HG02623 (cell line): ENCODE measurements around the gene SIGLEC11.
"Not testable (repeated sequence)": the region's sequence is repeated elsewhere in the genome, so short reads cannot be mapped to it uniquely, and the experiment has no call there.

Source experiments
- ATAC-seq: cut with Tn5 transposase; IDR thresholded peaks from one replicate; pipeline ENCODE4 v1.9.1; 2021; ENCODE audit warnings: moderate library complexity; ENCODE audit not compliant: unreplicated experiment

The SIGLEC11 gene, protein sequence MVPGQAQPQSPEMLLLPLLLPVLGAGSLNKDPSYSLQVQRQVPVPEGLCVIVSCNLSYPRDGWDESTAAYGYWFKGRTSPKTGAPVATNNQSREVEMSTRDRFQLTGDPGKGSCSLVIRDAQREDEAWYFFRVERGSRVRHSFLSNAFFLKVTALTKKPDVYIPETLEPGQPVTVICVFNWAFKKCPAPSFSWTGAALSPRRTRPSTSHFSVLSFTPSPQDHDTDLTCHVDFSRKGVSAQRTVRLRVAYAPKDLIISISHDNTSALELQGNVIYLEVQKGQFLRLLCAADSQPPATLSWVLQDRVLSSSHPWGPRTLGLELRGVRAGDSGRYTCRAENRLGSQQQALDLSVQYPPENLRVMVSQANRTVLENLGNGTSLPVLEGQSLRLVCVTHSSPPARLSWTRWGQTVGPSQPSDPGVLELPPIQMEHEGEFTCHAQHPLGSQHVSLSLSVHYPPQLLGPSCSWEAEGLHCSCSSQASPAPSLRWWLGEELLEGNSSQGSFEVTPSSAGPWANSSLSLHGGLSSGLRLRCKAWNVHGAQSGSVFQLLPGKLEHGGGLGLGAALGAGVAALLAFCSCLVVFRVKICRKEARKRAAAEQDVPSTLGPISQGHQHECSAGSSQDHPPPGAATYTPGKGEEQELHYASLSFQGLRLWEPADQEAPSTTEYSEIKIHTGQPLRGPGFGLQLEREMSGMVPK

DNA sequence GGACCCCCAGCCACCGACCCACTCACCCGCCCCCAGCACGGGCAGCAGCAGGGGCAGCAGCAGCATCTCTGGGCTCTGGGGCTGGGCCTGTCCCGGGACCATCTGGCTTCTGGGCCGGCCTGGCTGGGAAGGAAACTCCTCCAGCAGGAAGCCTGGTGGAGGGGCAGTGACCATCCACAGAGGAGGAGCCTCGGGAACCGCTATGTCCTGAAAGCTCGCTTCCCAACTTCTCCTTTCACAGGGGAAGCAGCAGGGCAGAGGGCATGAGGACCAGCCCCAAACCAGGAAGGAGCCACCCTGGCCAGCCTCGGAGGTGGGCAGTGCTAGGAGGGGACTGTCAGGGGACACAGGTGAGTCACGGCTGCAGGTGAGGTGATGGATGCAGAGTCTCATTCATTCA is at the start of gene SIGLEC11:
Gene SIGLEC11 (minus strand): TSS at position 193 of the 400 bp plus-strand sequence. CDS start 91 bp downstream, at position 102.
- not testable (repeated sequence) for ATAC-seq

DNA sequence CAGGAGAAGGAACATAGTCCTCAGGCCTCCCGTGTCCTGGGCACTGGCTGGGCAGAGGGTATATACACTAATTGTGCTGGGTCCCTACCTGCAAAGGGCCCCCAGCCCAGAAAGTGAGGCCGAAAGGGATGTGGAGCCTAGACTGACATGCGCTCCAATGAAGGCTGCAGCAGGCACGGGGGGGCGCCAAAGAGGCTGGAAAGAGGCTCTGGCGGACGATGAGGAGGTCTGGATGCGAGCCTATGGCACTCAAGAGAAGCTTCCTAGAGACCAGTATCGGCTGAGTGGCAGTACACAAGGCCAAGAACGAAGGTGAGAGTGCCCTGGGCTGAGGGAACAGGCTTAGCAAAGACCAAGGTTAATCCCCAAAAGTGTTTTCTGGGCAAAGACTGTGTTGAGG is 47.6 kb upstream of the SIGLEC11 start:
- ATAC-seq = no peak

DNA sequence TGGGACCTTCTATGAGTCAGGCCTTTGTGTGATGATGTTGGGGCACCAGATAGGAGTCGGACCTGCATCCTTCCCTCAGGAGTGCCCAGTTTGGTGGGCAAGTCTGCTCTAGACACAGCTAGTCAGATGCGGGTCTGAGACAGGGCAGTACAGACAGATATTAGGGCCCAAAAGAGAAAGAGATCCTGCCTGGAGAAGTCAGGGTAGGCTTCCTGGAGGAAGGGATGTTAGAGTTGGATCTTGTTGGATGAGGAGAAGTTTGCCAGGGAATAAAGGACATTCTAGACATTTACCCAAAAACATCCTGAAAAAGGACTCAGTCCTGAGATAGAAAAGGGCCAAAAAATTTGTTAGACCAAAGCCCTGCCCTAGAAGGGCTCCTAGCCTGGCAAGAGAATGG is 47.0 kb upstream of the SIGLEC11 start:
- ATAC-seq = no peak

DNA sequence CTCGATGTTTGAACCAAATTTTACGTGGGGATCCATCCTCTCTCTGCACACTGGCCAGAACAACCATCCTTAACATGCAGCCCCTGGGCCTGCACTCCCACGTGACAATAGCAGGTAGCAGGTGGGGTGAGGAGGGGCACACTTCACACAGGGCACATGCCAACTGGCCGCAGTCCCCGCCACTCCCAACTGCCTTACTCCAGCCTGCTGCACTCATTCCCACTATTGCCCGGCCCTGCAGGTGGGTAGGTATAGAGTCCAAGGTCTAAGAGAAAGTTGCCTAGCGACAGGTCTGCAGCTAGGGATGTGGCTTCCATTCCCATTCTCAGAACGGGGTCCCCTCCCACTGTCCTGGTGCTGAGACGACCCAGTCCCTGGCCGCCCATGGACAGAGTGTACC is 46.2 kb upstream of the SIGLEC11 start:
- ATAC-seq = no peak

DNA sequence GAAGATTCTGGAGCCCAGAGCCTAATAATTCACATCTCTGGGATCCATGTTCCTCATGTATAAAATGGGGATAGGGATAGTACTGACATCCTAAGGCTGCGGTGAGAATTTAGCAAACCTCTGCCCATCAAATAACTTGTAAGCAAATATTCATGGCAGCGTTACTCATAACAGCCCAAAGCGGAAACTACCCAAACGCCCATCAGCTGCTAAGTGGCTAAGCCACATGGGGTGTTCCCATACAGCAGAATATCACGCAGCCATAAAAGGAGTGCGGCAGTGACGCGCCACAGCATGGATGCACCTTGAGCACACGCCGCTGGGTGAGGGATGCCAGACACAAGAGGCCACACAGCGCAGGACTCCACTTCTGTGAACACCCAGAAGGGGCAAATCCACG is 44.5 kb upstream of the SIGLEC11 start:
- ATAC-seq = no peak

DNA sequence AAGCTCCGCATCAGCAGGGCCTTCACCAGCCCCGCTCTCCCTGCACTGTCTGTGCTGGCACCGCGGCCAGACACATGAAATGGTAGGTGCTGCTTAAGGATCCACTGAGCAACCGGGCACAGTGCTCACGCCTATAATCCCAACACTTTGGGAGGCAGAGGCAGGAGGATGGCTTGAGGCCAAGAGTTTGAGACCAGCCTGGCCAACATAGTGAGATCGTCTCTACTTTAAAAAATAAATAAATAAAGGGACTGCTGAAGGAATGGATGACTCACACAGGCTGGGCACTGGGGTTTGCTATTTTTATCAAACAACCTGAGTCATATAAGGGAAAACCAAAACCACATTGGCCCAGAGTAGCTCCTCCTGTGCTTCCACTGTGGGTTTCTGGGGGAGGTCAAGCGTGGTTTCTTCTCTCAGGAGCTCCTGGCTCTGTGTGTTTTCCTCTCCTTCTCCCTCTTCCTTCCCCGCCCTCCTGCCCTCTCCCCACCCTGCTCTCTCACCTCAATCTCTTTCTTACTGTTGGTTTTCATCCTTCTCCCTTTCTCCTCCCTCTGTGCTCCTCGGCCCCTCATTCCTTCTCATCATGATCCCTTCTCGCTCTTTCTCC is 42.9 kb upstream of the SIGLEC11 start:
- ATAC-seq = no peak

DNA sequence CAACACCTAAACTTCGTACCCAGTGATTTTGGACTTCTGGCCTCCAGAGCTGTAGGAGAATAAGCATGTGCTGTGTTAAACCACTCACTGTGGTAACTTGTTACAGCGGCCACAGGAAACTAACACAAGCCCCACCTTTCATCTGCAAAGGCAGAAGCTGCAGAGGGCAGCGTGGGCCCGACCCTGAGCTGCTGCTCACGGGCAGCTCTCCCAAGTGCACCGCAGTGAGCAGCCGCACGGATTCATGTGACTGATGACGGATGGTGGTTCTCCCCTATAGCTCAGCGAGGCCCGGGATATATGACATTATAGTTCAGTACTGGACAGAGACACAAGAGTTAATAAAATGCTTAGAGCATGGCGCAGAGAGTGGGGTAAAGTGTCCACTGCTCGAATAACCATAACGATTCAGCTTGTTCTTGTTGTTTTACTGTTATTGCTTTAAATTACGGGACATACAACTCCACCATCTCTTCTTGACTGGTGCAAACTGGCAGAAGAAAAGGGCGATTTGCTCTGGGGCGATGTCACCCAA is 42.3 kb upstream of the SIGLEC11 start:
- no peak for ATAC-seq

DNA sequence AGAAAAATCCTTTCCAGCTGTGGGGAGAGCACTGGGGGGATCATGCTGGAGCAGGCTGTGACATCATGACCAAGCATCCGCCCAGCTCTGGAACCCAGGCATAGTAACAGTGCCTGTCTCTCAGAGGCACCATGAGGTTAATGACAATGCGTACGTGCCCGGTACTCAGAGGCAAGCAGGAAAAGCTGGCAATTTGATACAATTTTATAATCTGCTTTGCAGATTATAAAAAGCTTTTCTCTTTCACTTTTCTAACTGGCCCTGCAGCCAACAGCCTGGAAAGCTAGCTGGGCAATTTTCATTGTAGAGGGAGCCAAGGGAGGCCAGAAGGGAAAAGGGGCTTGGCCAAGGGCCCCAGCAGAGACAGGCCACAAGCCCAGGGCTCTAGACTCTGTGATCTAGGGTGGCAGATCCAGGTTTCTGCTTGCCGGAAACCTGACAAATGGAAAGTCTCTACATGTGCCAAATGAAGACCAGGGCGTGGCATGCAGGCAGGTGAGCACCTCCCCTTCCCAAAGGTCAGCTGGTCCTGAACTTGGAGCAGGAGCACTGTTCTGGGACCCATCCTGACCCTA is 41.5 kb upstream of the SIGLEC11 start:
- no peak for ATAC-seq

DNA sequence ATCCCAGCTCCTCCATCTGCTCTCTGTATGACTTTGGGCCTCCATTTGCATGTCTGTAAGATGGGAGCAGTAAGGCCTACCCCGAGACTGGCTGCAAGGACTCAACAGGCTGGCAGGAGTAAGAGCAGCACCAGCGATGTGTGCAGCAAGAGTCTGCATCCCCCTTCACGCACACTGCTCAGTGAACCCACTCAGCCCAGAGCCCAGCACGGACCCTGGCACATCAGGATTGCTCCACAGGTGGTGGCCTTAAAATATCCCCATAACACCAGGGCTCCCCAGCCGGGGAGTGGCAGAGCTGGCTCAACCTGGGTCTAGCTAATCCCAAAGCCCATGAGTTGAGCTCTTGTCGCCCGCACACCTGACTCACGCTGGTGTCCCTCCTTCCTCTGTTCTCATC is 40.8 kb upstream of the SIGLEC11 start:
- no peak for ATAC-seq

DNA sequence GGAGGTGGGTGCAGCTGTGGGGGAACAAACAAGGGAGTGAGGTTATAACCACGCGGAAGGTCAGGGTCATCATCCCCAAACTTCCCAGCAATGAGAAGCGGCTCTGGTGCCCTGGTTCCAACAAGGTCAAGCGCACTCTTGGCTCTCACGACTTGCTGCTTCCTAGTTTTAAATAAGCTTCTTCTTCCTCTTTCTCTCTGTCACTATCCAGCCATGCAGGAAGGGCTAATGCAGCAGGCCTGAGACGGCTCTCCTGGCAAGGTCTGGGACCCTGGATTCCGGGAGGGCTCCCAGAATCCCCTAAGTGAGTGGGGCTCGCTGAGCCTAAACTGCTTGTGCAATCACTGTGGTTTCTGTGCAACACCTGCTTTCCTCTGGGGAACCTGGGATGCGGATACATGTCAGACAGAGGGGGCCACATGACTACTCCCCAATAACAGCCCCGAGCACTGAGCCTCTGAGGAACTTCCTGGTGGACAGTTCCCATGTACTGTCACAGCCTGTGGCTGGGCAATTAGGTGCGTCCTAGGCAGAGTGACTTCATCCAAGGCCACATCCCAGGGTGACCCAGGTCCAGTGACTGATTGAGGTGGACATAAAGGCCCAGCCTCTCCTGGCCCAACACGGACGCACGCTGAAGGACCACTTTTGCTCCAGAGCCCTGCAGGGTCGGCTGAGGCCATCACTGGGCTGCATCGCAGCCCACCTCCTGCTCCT is 40.0 kb upstream of the SIGLEC11 start:
- ATAC-seq = no peak

DNA sequence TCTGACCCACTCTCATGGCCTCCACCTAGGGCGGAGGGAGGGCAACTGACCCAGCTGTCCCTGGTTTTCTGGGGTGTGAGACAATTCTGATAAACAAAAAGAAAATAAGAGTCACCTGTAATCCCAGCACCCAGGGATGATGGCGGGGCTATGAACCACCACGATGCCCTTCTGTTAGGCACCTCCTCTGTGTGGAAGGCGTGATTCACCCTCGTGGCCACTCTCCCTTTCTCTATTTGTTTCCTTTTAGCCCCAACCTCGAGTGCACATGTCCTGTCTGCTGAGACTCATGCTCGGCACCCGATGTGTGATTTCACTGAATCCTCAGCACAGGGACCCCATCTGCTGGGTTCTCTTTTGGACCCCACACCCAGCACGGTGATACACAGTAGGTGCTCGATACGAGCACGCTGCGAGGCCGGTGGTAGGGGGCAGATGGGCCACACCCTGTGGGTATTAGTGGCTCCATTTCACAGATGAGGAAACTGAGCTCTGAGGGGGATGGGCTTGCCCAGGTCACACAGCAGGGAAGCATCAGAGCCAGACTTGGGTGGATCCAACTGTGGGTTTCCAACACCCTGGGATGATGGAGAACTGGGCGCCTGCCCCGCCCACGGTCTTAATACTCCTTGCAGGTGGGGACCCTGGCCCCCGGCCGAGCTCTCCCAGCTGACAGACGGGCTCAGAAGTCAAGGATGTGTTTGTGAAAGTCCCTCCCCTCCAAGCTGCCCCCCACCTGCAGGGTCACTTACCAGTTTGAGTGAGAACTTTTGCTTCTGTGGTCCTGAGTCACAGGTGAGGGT is 39.3 kb upstream of the SIGLEC11 start:
- ATAC-seq = no peak

DNA sequence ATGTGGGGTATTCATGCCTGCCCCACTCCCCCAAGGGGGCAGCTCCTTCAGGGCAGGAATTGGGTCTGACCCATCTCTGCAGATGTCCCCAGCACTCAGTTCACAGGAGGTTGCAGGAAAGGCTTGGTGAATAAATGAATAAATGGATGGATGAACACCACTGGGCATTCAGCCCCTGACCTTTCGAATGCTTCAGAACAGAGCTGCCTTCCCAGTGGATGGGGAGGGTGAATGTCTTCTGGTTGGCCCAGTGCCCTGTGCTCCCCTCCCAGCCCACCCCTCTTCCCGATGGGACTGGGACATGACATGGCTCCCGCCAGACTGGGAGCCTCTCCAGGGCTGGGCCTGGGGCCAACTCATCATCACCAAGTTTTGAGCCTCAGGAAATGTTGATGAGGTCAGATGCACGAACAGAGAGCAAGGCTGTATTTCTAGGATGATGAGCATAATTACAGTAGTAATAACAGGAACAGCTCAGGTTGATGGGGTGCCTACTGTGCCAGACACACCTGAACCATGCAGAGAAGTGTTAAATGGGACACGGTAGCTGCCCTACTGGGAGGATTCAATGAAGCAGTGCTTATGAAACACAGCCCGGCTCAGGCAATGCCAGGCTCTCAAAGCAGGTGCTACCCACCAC is 38.5 kb upstream of the SIGLEC11 start:
- ATAC-seq = no peak

DNA sequence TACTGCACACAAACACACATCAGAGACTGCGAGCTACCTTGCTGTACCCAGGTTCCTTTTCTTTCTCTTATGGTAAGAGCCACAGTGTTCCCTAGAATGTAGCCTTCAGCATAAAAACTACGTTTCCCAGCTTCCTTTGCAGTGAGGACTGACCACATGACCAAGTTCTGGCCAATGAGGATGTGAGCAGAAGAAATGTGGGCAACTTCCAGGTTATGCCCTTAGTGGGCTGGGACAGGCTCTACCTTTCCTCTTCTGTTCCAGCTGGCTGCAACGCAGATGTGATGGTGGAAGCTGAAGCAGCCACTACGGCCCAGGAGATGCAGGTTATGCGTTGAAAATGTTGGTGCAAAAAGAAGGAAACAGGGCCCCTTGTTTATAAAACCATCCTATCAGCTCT is 36.7 kb upstream of the SIGLEC11 start:
- ATAC-seq = no peak

DNA sequence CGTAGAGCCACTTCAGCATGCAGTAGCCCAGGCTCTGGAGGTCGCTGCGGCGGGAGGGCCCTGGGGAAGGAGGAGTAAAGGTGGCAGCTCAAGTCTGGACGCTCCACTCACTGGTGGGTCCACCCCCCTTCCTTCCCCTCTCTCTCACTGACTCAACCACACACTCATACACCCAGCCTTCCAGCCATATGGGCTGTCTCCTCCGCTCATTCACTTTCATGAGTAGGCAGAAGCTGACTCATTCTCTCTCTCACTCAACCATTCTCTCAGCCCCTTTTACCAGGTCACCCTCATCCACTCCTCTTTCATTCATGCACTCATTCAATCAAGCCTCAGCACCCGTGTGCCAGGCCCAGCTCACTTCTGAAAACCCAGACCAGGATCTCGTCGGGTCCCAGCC is 27.5 kb upstream of the SIGLEC11 start:
- no peak for ATAC-seq

DNA sequence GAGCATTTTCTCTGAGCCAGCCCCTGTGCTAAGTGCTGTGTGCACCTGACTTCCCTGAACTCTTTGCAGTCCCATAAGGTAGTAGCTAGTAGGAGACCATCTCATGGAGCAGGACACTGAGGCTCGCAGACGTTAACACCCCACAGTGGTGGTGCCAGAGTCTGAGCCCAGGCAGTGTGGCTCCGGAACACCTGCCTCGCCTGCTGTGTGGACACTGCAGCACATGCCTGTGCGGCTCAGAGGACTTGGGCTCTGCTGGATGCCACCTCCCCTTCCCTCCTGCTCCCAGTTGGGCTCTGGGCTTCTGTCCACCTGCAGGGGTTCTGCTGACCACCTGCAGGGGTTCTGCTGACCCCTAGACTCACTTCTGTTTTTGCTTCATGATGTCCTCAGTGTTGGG is 27.0 kb upstream of the SIGLEC11 start:
- no peak for ATAC-seq

DNA sequence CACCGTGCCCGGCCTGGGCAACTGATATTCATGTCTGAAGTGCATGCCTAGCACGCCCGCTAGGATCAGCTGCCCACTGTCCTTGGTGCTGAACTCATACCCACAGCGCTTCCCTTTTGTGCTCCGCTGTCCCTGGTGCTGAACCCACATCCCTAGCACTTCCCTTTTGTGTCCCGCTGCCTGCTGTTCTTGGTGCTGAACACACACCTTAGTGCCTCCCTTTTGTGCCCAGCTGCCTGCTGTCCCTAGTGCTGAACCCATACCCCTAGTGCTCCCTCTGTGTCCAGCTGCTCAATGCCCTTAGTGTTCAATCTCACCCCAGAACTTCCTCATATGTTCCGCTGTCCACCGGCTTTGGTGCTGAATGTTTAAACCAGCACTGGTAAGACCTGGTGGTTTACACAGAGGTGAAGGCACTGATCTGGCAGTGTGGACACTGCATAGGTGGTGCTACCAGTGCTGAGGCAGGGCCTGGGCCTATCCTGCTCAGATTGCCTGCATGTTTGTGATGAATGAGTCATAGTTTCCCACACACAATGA is 26.3 kb upstream of the SIGLEC11 start:
- no peak for ATAC-seq

DNA sequence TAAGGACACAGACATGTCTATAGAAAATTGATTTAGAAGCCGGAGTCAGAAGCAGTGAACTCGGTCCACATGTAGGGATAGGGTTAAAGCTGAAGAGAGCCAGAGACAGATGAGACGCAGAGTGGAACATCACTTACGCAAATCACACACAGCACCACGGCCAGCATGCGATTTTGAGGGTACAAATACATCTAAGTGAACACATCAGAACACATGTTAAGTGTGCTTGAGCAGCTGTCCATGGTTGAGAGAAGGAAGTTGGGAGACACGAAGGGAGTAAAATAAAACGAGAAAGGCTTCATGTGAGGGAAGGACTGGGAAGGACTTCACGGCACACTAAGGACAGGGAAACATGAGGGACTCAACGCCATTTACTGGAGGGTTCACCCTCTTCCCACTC is 25.4 kb upstream of the SIGLEC11 start:
- no peak for ATAC-seq

DNA sequence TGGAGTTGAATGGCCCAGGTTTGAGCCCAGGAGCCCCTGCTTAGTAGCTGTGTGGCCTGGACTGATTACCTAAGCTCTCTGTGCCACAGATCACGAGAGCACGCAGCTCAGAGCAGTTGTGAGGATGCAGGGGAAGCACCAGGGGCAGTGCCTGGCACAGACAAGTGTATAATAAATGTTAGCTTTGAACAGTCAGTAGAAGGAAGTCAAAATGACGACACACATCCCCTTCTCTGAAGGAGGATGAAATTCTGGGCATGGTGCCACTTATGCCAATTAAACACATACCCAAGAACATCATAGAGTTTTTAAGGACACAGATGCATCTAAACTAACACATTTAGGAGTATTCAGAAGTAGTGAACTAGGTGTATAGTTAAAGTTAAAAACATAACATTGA is 24.9 kb upstream of the SIGLEC11 start:
- no peak for ATAC-seq

DNA sequence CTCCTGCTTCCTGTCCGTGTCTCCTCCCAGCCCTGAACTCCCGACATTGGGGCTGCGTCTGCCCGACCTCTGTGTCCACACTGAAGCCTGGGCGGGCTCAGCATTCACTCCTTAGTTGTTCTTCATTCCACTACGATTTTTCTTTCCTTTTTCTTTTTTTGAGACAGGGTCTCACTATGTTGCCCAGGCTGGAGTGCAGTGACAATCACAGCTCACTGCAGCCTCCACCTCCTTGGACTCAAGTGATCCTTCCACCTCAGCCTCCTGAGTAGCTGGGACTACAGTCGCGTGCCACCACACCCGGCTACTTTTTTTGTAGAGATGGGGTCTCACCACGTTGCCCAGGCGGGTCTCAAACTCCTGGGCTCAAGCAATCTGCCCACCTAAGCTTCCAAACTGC is 23.5 kb upstream of the SIGLEC11 start:
- ATAC-seq = no peak
